WTC11 (cell line): ENCODE measurements around the gene TMEM50B. TPM values are rescaled to one million over a fixed set of nuclear protein-coding genes. Genes with fewer than 3 reads are reported as not detected.

Source experiments
- ATAC-seq: fragments of 200-7000 bp; cut with Tn5 transposase; 2 replicates; pipeline ENCODE4 v1.10.0; 2021; ENCODE audit warnings: mild to moderate bottlenecking, moderate library complexity
- CTCF ChIA-PET: fragments of 300-600 bp; sonication (Branson Sonifier 250); formaldehyde crosslinking; loops from one replicate; lab custom pipeline; 2021; ENCODE audit warnings: antibody characterized with exemption; lab: Charles Lee
- POLR2A ChIA-PET: fragments of 350-600 bp; sonication (Branson Sonifier 250); formaldehyde crosslinking; loops from one replicate; lab custom pipeline; 2021; ENCODE audit warnings: antibody characterized with exemption; lab: Charles Lee
- DNase-seq: peaks from one replicate; pipeline ENCODE4 v3.0.0; 2021; ENCODE audit warnings: low spot score
- H3K27ac Mint-ChIP-seq: 2 replicates; pipeline ENCODE4 v1.8.0; 2021; ENCODE audit warnings: mixed read lengths
- H3K27me3 Mint-ChIP-seq: 2 replicates; pipeline ENCODE4 v1.8.0; 2021; ENCODE audit warnings: low read depth, mild to moderate bottlenecking, moderate library complexity, mixed read lengths
- H3K36me3 Mint-ChIP-seq: 2 replicates; pipeline ENCODE4 v1.8.0; 2021; ENCODE audit warnings: mixed read lengths
- H3K4me1 Mint-ChIP-seq: 2 replicates; pipeline ENCODE4 v1.8.0; 2022; ENCODE audit warnings: mixed read lengths
- H3K4me3 Mint-ChIP-seq: 2 replicates; pipeline ENCODE4 v1.8.0; 2021; ENCODE audit warnings: mild to moderate bottlenecking, moderate library complexity, mixed read lengths
- H3K9me3 Mint-ChIP-seq: 2 replicates; pipeline ENCODE4 v1.8.0; 2021; ENCODE audit warnings: mixed read lengths
- ARID4B ChIP-seq: sonication (generic); formaldehyde crosslinking; IDR thresholded peaks from 2 replicates; pipeline ENCODE4 v1.8.0; 2023; ENCODE audit warnings: missing genetic modification reagents, mild to moderate bottlenecking, borderline replicate concordance
- CREM ChIP-seq: sonication (generic); formaldehyde crosslinking; IDR thresholded peaks from 2 replicates; pipeline ENCODE4 v1.8.1; 2022; ENCODE audit warnings: mild to moderate bottlenecking, missing genetic modification reagents, moderate library complexity
- FOXP1 ChIP-seq: sonication (generic); formaldehyde crosslinking; IDR thresholded peaks from 2 replicates; pipeline ENCODE4 v1.8.0; 2022; ENCODE audit warnings: missing genetic modification reagents, mild to moderate bottlenecking, moderate library complexity, borderline replicate concordance
- FOXP4 ChIP-seq: sonication (generic); formaldehyde crosslinking; IDR thresholded peaks from 2 replicates; pipeline ENCODE4 v1.8.0; 2022; ENCODE audit warnings: mild to moderate bottlenecking, missing genetic modification reagents
- JAZF1 ChIP-seq: fragments of 250-450 bp; sonication (Bioruptor Pico); IDR thresholded peaks from 2 replicates; pipeline ENCODE4 v1.9.0; 2021; ENCODE audit warnings: moderate library complexity, mild to moderate bottlenecking, inconsistent platforms
- JUN ChIP-seq: sonication (generic); formaldehyde crosslinking; IDR thresholded peaks from 2 replicates; pipeline ENCODE4 v1.8.0; 2023; ENCODE audit warnings: mild to moderate bottlenecking, missing genetic modification reagents
- SMAD3 ChIP-seq: sonication (generic); formaldehyde crosslinking; IDR thresholded peaks from 2 replicates; pipeline ENCODE4 v1.8.0; 2022; ENCODE audit warnings: missing genetic modification reagents, mild to moderate bottlenecking, borderline replicate concordance
- SP1 ChIP-seq: sonication (generic); formaldehyde crosslinking; conservative IDR thresholded peaks from 2 replicates; pipeline ENCODE4 v1.8.1; 2022; ENCODE audit warnings: missing genetic modification reagents
- TCF7 ChIP-seq: sonication (generic); formaldehyde crosslinking; IDR thresholded peaks from 2 replicates; pipeline ENCODE4 v1.8.0; 2022; ENCODE audit warnings: mild to moderate bottlenecking, low read depth, missing genetic modification reagents, moderate library complexity
- ZNF138 ChIP-seq: sonication (generic); formaldehyde crosslinking; conservative IDR thresholded peaks from 2 replicates; pipeline ENCODE4 v1.8.1; 2022; ENCODE audit warnings: mild to moderate bottlenecking, moderate library complexity, missing genetic modification reagents
- ZNF423 ChIP-seq: fragments of 250-450 bp; sonication (Bioruptor Pico); IDR thresholded peaks from 2 replicates; pipeline ENCODE4 v2.1.2; 2022; ENCODE audit warnings: mild to moderate bottlenecking, moderate library complexity
- ZNF532 ChIP-seq: fragments of 250-450 bp; sonication (Bioruptor Pico); IDR thresholded peaks from 2 replicates; pipeline ENCODE4 v1.9.0; 2021; ENCODE audit warnings: mild to moderate bottlenecking, borderline replicate concordance
- total RNA-seq: library from RNA; stranded (reverse); gene quantifications from 3 replicates; pipeline ENCODE4 v1.2.3, GENCODE V29; 2021

Gene TMEM50B
- total RNA-seq, 1 experiment from 2014 or later: 25.4 TPM

GRCh38 chr21:33403786-33404585 is 75.8 kb downstream of the TMEM50B start:
- peak overlapping the region; percentile 90; the same call in 1 of the 2 replicates for H3K27ac Mint-ChIP-seq
- no peaks in the 10 kb centered on the region for H3K27me3 Mint-ChIP-seq
- DNase-seq: peak; percentile 49
- peak; percentile 58 for ATAC-seq
- H3K36me3 Mint-ChIP-seq: peaks cover 2% of the 10 kb centered on the region; the same call in 1 of the 2 replicates
- H3K9me3 Mint-ChIP-seq: no peaks in the 10 kb centered on the region
- peaks cover 17% of the 10 kb centered on the region for H3K4me1 Mint-ChIP-seq
- POLR2A ChIA-PET: no interaction called here
- TF ChIP-seq JAZF1 (CRISPR knock-in tag) (no peak), ZNF423 (CRISPR knock-in tag) (peak; percentile 18; the same call in 1 of the 2 replicates)
- CTCF ChIA-PET: interaction anchor here (0.6 to 1.5 kb wide), 5 partner anchors 8 to 44 kb away, joined by 3 to 9 read pairs (median 4); no protein-coding TSS in a partner anchor
- peak overlapping the region; percentile 90 for H3K4me3 Mint-ChIP-seq

- H3K9me3 Mint-ChIP-seq: no peaks in the 10 kb centered on the region
- TF ChIP-seq TCF7 (CRISPR knock-in tag) (no peak), CREM (peak; percentile 49; the same call in 1 of the 2 replicates), ZNF423 (CRISPR knock-in tag) (peak; percentile 38; the same call in 1 of the 2 replicates), FOXP4 (CRISPR knock-in tag) (peak; percentile 36; the same call in 1 of the 2 replicates), ZNF138 (CRISPR knock-in tag) (no peak), SP1 (peak; percentile 62), SMAD3 (no peak), FOXP1 (CRISPR knock-in tag) (peak; percentile 31; the same call in 1 of the 2 replicates)
- TF ChIP-seq, all 79 proteins: peak for 5
- Mint-ChIP-seq H3K27me3 (no peaks in the 10 kb centered on the region), H3K36me3 (peaks cover 2% of the 10 kb centered on the region; the same call in 1 of the 2 replicates), H3K27ac (peak within 1 kb of the TSS; percentile 90), H3K4me1 (peaks cover 17% of the 10 kb centered on the region), H3K4me3 (peak within 1 kb of the TSS; percentile 90)
- CTCF ChIA-PET: interaction anchor here (0.6 to 1.4 kb wide), 2 partner anchors 42 to 43 kb away, joined by 4 to 9 read pairs; no protein-coding TSS in a partner anchor
- POLR2A ChIA-PET: interaction anchor here (1.5 kb wide), 1 partner anchor 79 kb away, joined by 4 read pairs; the partner anchor contains the start of gene IFNAR1
- ATAC-seq (peak; percentile 23), DNase-seq (peak; percentile 37)
Observed at GRCh38 chr21:33403128-33403785, 76.5 kb downstream of the TMEM50B start, which contains the start of gene IFNGR2. Gene IFNGR2 (plus strand): TSS chr21:33403413. CDS start chr21:33403544, 131 bp downstream.

DNA sequence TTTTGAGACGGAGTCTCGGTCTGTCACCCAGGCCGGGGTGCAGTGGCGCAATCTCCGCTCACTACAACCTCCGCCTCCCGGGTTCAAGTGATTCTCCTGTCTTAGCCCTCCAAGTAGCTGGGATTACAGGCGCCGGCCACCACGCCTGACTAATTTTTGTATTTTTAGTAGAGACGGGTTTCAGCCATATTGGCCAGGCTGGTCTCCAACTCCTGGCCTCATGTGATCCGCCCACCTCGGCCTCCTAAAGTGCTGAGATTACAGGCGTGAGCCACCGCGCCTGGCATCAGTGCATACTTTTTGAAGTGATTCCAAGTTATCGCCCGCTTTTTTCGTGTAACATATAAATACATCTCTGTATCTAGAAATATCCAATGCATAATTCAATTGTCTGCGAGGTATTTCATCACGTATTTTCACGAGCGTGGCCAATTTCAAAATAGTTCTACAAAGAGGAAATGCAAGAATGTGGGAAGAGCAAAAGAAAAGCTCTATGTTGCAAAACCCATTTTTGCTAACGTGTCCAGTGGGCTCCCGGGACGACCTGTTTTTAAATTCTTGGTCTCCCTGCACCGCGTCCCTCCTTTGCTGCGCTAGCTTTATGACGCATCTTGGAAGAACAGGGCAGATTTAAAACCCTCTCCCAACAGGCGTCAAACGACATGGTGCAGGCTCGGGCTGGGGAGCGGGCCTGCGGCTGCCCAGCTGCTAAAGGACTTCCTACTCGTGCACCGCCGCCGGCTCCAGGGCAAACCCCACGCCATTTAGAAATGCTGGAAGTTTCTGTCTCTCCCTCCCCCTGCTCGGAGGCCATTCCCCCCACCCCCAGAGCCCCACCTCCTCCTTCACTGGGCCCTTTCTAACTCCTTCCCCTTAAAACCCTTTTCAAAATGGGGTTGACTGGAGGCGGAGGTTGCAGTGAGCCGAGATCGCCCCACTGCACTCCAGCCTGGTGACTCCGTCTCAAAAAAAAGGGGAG is 77.5 kb downstream of the TMEM50B start:
- Mint-ChIP-seq H3K27me3 (no peaks in the 10 kb centered on the region), H3K9me3 (no peaks in the 10 kb centered on the region), H3K27ac (no peak overlapping the region; the same call in 1 of the 2 replicates), H3K4me1 (peaks cover 17% of the 10 kb centered on the region), H3K36me3 (peaks cover 2% of the 10 kb centered on the region; the same call in 1 of the 2 replicates), H3K4me3 (peak overlapping the region; percentile 69)
- DNase-seq: peak; percentile 56
- POLR2A ChIA-PET: interaction anchor here (0.6 to 1.5 kb wide), 3 partner anchors 40 to 78 kb away, joined by 4 to 6 read pairs (median 5); partner anchors contain the start of gene IFNAR1
- peak; percentile 64 for ATAC-seq
- CTCF ChIA-PET: interaction anchor here (0.6 to 1.1 kb wide), 5 partner anchors 34 to 490 kb away, joined by 3 to 6 read pairs (median 4); no protein-coding TSS in a partner anchor
- TF ChIP-seq JUN (CRISPR knock-in tag) (peak; percentile 50; the same call in 1 of the 2 replicates), ZNF532 (CRISPR knock-in tag) (no peak), ARID4B (CRISPR knock-in tag) (peak; percentile 22; the same call in 1 of the 2 replicates)
